Nucleus accumbens (tissue), 56 donors: ENCODE measurements around the gene NVL.
A peak's percentile ranks its signal among the peaks of the same experiment; 100 is the strongest.
"Not testable (repeated sequence)": the region's sequence is repeated elsewhere in the genome, so short reads cannot be mapped to it uniquely, and the experiment has no call there.

Source experiments
- DNase-seq, 56 donors: peaks; one replicate each; lab custom pipeline; 2025; lab: John Stamatoyannopoulos, UW

Gene NVL

GRCh38 chr1:224238212-224238611 is 91.8 kb downstream of the NVL start:
- DNase-seq, result no peak

- no peak for DNase-seq
These were observed 92.7 kb downstream of the NVL start for GRCh38 chr1:224237119-224237881.

GRCh38 chr1:224235813-224236493 is 94.0 kb downstream of the NVL start:
- no peak for DNase-seq

GRCh38 chr1:224234017-224234416 is 96.0 kb downstream of the NVL start:
- DNase-seq, result no peak

GRCh38 chr1:224226849-224227502 is 103.0 kb downstream of the NVL start:
- DNase-seq, result no peak

- DNase-seq, result no peak
These were observed 105.9 kb downstream of the NVL start for GRCh38 chr1:224223819-224224714.

GRCh38 chr1:224219612-224220059 is 110.3 kb downstream of the NVL start:
- no peak for DNase-seq

- no peak for DNase-seq
These were observed 110.9 kb downstream of the NVL start for GRCh38 chr1:224219011-224219611.

- DNase-seq, result no peak
These were observed 112.0 kb downstream of the NVL start for GRCh38 chr1:224217655-224218623.

GRCh38 chr1:224216382-224216781 is 113.6 kb downstream of the NVL start:
- no peak for DNase-seq

- DNase-seq, result no peak
These were observed 116.4 kb downstream of the NVL start for GRCh38 chr1:224213438-224214119.

GRCh38 chr1:224212618-224213061 is 117.3 kb downstream of the NVL start:
- DNase-seq, result no peak

GRCh38 chr1:224211206-224211962 is 118.6 kb downstream of the NVL start:
- peak in 2 of 56 donors; percentile 8 to 30 for DNase-seq

- DNase-seq, result not testable (repeated sequence)
These were observed 123.9 kb downstream of the NVL start for GRCh38 chr1:224205931-224206538.

- peak in 6 of 56 donors; percentile 2 to 31 (median 6) for DNase-seq
These were observed 124.5 kb downstream of the NVL start for GRCh38 chr1:224205438-224205840.

GRCh38 chr1:224203243-224204016 is 126.5 kb downstream of the NVL start:
- peak in 26 of 56 donors; percentile 4 to 50 (median 20) for DNase-seq
